ENCODE results near the gene CYP46A1.

Gene CYP46A1

GRCh38 chr14:99741227-99741976 lies 57.3 kb downstream of the CYP46A1 start:
- no peak for DNase-seq (ENCODE audit: extremely low read depth in 1 of 2, low read depth in 1 of 2)

DNA sequence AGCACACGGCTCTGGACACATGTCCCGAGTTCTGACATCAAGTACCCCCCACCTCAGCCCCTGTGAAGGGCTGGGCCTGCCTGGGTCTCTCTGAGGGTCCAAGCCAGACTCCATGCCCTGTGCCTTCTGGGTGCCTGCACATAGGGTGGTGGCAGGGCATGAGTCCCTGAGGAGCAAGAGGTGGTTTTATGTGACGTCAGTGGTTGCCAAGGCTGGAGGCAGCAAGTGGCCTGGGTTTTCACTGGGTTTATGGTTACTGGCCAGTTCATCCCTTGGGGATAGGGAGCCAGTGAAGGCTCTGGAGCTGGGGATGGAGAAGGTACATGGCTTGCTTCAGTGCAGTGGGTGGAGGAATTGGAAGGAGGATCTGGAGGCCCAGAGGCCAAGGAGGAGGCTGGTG lies 58.0 kb downstream of the CYP46A1 start:
- no peak for DNase-seq (ENCODE audit: extremely low read depth in 1 of 2, low read depth in 1 of 2)

- DNase-seq (ENCODE audit: extremely low read depth in 1 of 2, low read depth in 1 of 2): no peak
Measured at GRCh38 chr14:99742509-99743487, 58.7 kb downstream of the CYP46A1 start.

DNA sequence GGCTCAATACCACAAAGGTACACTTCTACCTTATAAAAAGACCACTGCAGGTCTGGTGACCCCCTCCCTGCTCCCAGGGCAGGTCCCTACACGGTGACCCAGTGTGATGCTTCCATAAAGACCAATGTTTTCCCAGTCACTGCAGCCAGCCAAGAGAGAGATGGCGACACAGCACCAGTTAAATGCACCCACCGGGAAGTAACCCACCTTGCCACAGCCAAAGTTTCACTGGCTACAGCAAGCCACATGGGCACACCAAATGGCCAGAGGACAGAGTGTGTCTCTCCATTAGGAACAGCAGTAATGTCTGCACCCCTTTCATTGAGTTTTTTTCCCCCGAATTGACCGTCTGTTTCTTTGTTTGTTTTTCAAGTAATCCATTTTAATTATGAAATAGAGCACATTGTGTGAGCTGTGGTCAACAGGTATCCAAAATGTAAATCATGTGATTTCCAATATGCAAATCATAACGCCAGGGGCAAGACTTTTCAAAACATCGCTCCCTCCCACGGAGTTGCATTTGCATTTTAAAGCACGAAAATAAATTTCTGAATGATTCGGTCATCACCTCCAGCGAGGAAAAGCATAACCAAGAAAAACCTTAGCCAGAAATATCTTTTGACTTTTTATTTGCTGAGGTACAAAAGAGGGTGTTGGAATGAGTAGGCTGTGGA lies 60.2 kb downstream of the CYP46A1 start:
- DNase-seq (ENCODE audit: extremely low read depth in 1 of 2, low read depth in 1 of 2): no peak

DNA sequence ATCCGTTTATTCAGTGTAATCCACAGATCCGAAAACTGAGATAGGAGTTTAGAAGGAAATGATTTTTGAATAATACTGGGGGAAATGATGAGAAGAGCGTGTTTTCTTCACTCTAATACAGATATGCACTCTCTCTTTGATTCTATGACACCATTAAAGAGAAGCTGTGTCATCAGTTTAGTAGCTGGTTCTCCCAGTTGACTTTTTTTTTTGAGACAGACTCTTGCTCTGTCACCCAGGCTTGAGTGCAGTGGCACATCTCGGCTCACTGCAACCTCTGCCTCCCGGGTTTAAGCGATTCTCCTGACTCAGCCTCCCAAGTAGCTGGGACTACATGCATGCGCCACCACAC lies 60.8 kb downstream of the CYP46A1 start:
- no peak for DNase-seq (ENCODE audit: extremely low read depth in 1 of 2, low read depth in 1 of 2)

DNA sequence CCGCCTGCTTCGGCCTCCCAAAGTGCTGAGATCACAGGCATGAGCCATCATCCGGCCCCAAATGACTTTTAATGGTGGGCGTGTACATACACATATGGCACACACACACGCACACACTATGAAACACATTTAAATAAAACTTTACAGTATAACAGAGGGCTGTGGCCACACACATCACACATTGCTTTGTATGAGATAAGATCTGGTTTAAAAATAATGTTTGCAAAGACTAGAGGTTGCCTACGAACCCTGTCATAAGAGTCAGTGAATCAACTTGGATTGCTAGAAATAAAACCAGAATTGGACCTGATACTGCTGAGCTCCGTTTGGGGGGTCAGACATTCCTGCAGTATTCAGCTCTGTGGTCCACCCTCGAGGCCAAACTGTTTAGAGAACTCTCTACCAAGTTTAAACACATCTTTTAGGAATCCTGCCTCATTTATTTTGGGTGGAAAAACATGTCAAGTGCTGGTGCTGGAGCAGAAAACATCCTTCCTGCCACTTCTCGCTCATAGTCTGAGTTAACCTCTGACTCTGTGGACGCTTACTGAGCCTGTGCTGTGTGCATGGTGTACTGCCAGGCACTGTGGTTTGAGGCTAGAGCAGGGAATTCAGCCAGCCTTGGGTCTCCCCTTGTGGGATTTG lies 61.3 kb downstream of the CYP46A1 start:
- no peak for DNase-seq (ENCODE audit: extremely low read depth in 1 of 2, low read depth in 1 of 2)

- no peak for DNase-seq (ENCODE audit: extremely low read depth in 1 of 2, low read depth in 1 of 2)
Measured at GRCh38 chr14:99747167-99747566, 63.1 kb downstream of the CYP46A1 start.

DNA sequence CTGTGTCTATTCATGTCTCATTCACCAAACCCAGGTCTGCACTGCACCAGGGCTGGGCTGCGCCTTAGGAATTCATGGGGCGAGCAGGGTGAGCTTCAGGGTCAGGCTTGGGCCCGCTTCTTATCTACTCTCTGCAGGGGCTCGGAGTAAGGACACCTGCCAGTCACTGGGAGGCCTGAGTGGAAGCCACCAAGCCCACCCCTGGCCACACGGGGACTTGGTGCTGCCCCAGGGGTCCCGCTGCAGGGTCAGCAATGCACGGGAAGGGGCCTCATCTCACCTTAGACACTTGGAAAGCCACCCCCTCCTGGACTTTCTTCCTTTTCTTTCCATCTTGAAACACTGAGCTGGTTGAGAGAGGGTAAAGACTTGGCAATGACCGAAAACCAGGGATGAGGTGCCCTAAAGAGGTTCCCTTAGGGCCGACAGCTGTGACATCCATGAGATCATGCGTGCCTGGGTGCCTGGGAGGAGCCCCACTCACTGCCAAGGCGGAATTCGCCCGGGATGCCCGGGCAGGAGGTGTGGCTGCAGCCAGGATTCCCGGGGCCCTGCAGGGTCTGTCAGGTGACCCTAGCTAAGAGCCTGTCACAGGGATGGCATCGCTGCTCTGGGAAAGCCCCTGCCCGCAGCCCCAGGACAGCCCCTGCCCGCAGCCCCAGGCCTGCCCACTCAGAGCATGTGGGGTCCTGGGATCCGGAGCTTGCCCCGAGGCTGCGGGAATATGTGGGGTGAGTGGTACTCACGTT lies 63.7 kb downstream of the CYP46A1 start:
- DNase-seq (ENCODE audit: extremely low read depth in 1 of 2, low read depth in 1 of 2): no peak

DNA sequence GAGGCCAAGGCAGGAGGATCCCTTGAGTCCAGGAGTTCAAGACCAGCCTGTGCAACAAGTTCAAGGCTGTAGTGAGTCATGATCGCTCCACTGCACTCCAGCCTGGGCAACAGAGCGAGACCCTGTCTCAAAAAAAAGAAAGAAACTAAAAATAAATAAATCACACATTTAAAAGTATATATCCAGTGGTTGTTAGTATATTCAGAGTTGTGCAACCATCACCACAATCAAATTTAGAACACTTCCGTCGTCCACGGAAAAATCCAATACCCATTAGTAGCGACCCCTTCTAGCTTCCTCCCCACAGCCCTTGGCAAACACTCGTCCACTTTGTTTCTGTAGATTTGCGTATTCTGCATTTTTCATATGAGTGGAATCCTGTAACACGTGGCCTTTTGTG lies 64.4 kb downstream of the CYP46A1 start:
- DNase-seq (ENCODE audit: extremely low read depth in 1 of 2, low read depth in 1 of 2): no peak

DNA sequence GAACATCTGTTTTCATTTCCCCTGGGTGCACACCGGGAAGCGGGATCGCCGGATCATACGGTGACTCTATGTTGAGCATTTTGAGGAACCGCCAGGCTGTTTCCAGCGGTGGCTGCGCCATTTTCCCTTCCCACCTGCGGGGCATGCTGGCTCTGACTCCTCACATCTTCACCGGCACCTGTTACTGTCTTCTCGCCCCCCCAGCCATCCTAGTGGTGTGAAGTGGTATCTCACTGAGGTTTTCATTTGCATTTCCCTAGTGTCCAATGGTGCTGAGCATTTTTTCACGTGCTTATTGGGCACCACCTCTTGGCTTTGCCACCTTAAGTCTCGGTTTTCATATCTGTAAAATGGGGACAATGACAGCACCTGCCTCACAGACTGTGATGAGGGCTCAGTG lies 65.0 kb downstream of the CYP46A1 start:
- DNase-seq (ENCODE audit: extremely low read depth in 1 of 2, low read depth in 1 of 2): no peak

GRCh38 chr14:99749763-99750715 lies 65.9 kb downstream of the CYP46A1 start:
- no peak for DNase-seq (ENCODE audit: extremely low read depth in 1 of 2, low read depth in 1 of 2)

- DNase-seq (ENCODE audit: extremely low read depth in 1 of 2, low read depth in 1 of 2): no peak
Measured at GRCh38 chr14:99750746-99751450, 66.8 kb downstream of the CYP46A1 start.

- no peak for DNase-seq (ENCODE audit: extremely low read depth in 1 of 2, low read depth in 1 of 2)
Measured at GRCh38 chr14:99751539-99752485, 67.7 kb downstream of the CYP46A1 start.

GRCh38 chr14:99752486-99753121 lies 68.5 kb downstream of the CYP46A1 start:
- DNase-seq (ENCODE audit: extremely low read depth in 1 of 2, low read depth in 1 of 2): no peak

DNA sequence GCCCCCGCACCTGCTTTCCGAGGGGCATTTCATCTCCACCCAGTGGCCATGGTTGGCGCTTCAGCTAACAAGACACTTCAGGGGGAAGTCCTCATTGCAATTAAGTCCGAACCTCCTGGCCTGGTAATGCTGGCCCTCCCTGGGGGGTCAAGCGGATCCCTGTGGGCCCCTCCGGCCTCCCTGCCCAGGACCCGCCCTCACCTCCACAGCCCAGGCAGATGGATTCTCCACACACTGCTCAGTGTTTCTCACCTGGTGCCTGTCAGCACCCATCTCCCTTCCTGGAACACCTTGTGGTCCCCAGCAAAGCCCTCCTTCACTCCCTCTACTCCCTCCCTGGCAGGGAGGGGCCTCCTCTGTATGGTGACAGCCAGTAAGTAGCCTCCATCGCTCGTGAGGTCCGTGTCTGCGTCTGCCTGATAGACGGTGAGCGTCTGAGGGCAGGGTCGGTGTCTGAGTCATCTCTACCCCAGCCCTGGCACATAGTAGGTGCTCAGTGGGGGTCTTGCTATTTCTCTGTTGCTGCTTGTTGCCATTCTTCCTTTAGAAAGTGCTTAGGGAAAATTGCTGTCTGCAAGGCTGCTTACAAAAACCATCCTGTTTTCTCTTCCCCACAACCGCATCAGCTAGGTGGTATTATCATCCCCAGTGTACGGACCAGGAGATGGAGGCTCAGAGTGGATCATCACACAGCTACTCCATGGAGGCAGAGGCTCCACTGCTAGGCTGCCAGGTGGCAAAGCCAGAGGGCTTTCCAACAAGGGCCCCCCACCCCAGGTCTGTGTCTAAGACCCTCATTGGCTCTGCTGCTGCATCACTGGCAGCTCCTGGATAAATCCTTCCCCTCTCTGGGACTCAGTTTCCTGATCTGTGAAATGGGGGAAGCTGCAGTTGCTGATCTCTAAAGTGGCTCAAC lies 69.4 kb downstream of the CYP46A1 start:
- no peak for DNase-seq (ENCODE audit: extremely low read depth in 1 of 2, low read depth in 1 of 2)
